ENCODE results near the gene TTN.

The TTN gene

DNA sequence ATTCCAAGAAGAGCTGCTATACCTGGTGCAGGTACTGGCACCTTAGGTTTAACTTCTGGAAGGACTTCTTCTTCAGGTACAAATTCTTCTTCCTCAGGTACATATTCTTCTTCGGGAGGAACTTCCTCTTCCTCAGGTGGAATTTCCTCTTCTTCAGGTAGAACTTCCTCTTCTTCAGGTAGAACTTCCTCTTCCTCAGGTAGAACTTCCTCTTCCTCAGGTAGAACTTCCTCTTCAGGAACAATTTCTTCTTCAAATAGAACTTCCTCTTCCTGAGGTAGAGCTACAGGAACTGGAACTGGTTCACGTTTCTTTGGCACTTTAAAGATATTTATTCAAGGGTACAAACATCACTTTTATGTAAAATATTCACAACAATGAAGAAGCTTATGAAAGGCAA is 129.6 kb downstream of the TTN start:
- Histone ChIP-seq H3F3A (ENCODE audit: insufficient read depth, low read length) (no peaks in the 10 kb centered on the region), H3K79me2 (ENCODE audit: low read length) (no peaks in the 10 kb centered on the region)

DNA sequence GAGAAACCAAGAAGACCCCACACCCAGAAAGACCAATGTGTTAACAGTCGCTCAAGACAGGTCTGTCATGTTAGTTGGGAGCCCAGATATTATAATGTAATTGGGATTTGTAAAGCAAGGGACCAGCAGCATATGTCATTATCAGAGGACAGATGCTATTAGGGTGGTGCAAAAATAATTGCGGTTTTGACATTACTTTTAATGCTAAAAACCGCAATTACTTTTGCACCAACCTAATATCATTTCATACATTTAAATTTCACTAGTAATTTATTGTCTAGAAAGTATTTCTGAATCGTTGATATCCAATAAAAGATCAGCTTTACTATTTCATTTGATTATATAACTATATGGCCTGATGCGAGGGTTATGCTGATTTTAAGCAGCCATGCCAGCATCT is 131.2 kb downstream of the TTN start:
- Histone ChIP-seq H3K4me2 (ENCODE audit: low read depth, low read length) (no peak overlapping the region), H3K79me2 (ENCODE audit: low read length) (no peaks in the 10 kb centered on the region), H3K9me3 (replicated peaks; ENCODE audit: insufficient read depth, low read length) (no peaks in the 10 kb centered on the region), H3K9me2 (replicated peaks; ENCODE audit: insufficient read depth, low read length) (no peaks in the 10 kb centered on the region), H3K9ac (ENCODE audit: low read length) (no peak overlapping the region), H2AFZ (ENCODE audit: low read length) (no peak overlapping the region), H3K36me3 (replicated peaks; ENCODE audit: insufficient read depth, low read length) (no peaks in the 10 kb centered on the region), H4K20me1 (ENCODE audit: insufficient read depth, low read length) (no peaks in the 10 kb centered on the region), H3K4me1 (ENCODE audit: low read length) (no peaks in the 10 kb centered on the region), H3K4me3 (ENCODE audit: low read length) (no peak overlapping the region), H3K27ac (ENCODE audit: low read length) (no peak overlapping the region), H3K27me3 (replicated peaks; ENCODE audit: insufficient read depth, low read length) (no peaks in the 10 kb centered on the region), H3F3A (ENCODE audit: insufficient read depth, low read length) (no peaks in the 10 kb centered on the region)
- TF ChIP-seq EZH2phosphoT487 (IDR thresholded peaks at IDR 0.05; ENCODE audit: low read length) (no peak), EZH2 (optimal IDR thresholded peaks at IDR 0.05; ENCODE audit: low read depth, low read length) (no peak)
- TF ChIP-seq, protein P1, sequence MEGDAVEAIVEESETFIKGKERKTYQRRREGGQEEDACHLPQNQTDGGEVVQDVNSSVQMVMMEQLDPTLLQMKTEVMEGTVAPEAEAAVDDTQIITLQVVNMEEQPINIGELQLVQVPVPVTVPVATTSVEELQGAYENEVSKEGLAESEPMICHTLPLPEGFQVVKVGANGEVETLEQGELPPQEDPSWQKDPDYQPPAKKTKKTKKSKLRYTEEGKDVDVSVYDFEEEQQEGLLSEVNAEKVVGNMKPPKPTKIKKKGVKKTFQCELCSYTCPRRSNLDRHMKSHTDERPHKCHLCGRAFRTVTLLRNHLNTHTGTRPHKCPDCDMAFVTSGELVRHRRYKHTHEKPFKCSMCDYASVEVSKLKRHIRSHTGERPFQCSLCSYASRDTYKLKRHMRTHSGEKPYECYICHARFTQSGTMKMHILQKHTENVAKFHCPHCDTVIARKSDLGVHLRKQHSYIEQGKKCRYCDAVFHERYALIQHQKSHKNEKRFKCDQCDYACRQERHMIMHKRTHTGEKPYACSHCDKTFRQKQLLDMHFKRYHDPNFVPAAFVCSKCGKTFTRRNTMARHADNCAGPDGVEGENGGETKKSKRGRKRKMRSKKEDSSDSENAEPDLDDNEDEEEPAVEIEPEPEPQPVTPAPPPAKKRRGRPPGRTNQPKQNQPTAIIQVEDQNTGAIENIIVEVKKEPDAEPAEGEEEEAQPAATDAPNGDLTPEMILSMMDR (IDR thresholded peaks at IDR 0.05; ENCODE audit: low read length) = no peak
- DNase-seq = no peak

More for the DNA sequence above, 129.6 kb downstream of the TTN start:
- Histone ChIP-seq H4K20me1 (ENCODE audit: insufficient read depth, low read length) (no peaks in the 10 kb centered on the region), H3K9me2 (replicated peaks; ENCODE audit: insufficient read depth, low read length) (no peaks in the 10 kb centered on the region), H3K36me3 (replicated peaks; ENCODE audit: insufficient read depth, low read length) (no peaks in the 10 kb centered on the region), H3K9me3 (replicated peaks; ENCODE audit: insufficient read depth, low read length) (no peaks in the 10 kb centered on the region), H2AFZ (ENCODE audit: low read length) (no peak overlapping the region), H3K9ac (ENCODE audit: low read length) (no peak overlapping the region), H3K4me3 (ENCODE audit: low read length) (no peak overlapping the region), H3K4me1 (ENCODE audit: low read length) (no peaks in the 10 kb centered on the region), H3K27me3 (replicated peaks; ENCODE audit: insufficient read depth, low read length) (no peaks in the 10 kb centered on the region), H3K4me2 (ENCODE audit: low read depth, low read length) (no peak overlapping the region), H3K27ac (ENCODE audit: low read length) (no peak overlapping the region)
- no peak for DNase-seq
- TF ChIP-seq EZH2phosphoT487 (IDR thresholded peaks at IDR 0.05; ENCODE audit: low read length) (no peak), EZH2 (optimal IDR thresholded peaks at IDR 0.05; ENCODE audit: low read depth, low read length) (no peak)
- TF ChIP-seq, protein P1 (IDR thresholded peaks at IDR 0.05; ENCODE audit: low read length) = no peak

DNA sequence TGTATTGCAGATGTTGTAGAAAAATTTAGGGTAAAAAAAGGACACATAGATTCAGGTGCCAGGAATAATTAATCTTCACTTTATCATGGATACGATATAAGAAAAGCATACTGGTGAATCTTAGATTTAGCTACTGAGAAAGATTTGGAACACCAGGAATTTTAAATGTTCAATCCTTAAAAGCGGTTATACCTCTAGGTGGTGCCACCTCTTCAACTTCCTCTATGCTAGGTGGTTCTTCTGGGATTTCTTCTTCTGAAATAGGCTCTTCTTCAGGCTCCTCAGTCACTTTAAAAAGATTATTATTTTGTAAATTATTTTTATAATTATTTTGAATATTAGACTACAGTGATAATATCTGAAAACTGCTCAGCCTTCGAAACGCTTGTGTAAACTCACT is 133.1 kb downstream of the TTN start:
- Histone ChIP-seq H3K4me2 (ENCODE audit: low read depth, low read length) (no peak overlapping the region), H3K4me1 (ENCODE audit: low read length) (no peaks in the 10 kb centered on the region), H3F3A (ENCODE audit: insufficient read depth, low read length) (no peaks in the 10 kb centered on the region), H3K9ac (ENCODE audit: low read length) (no peak overlapping the region), H3K4me3 (ENCODE audit: low read length) (no peak overlapping the region), H3K79me2 (ENCODE audit: low read length) (no peaks in the 10 kb centered on the region), H3K27me3 (replicated peaks; ENCODE audit: insufficient read depth, low read length) (no peaks in the 10 kb centered on the region), H3K9me2 (replicated peaks; ENCODE audit: insufficient read depth, low read length) (no peaks in the 10 kb centered on the region), H3K27ac (ENCODE audit: low read length) (no peak overlapping the region), H2AFZ (ENCODE audit: low read length) (no peak overlapping the region), H4K20me1 (ENCODE audit: insufficient read depth, low read length) (no peaks in the 10 kb centered on the region), H3K36me3 (replicated peaks; ENCODE audit: insufficient read depth, low read length) (no peaks in the 10 kb centered on the region), H3K9me3 (replicated peaks; ENCODE audit: insufficient read depth, low read length) (no peaks in the 10 kb centered on the region)
- TF ChIP-seq EZH2 (optimal IDR thresholded peaks at IDR 0.05; ENCODE audit: low read depth, low read length) (no peak), EZH2phosphoT487 (IDR thresholded peaks at IDR 0.05; ENCODE audit: low read length) (no peak)
- TF ChIP-seq, protein P1 (IDR thresholded peaks at IDR 0.05; ENCODE audit: low read length) = no peak
- DNase-seq = no peak
